ENCODE measurements around the gene CARM1.

GRCh38 chr19:10923260-10924112 lies 52.1 kb downstream of the CARM1 start:
- no peak for TF ChIP-seq NPAS2 (CRISPR knock-in tag; IDR thresholded peaks at IDR 0.05; ENCODE audit: borderline replicate concordance)
- TF ChIP-seq, protein P1, sequence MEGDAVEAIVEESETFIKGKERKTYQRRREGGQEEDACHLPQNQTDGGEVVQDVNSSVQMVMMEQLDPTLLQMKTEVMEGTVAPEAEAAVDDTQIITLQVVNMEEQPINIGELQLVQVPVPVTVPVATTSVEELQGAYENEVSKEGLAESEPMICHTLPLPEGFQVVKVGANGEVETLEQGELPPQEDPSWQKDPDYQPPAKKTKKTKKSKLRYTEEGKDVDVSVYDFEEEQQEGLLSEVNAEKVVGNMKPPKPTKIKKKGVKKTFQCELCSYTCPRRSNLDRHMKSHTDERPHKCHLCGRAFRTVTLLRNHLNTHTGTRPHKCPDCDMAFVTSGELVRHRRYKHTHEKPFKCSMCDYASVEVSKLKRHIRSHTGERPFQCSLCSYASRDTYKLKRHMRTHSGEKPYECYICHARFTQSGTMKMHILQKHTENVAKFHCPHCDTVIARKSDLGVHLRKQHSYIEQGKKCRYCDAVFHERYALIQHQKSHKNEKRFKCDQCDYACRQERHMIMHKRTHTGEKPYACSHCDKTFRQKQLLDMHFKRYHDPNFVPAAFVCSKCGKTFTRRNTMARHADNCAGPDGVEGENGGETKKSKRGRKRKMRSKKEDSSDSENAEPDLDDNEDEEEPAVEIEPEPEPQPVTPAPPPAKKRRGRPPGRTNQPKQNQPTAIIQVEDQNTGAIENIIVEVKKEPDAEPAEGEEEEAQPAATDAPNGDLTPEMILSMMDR (IDR thresholded peaks at IDR 0.05): no peak
- TF ChIP-seq POLR2A (IDR thresholded peaks at IDR 0.05; ENCODE audit: low read length): no peak
- TF ChIP-seq POLR2AphosphoS2 (conservative IDR thresholded peaks at IDR 0.05; ENCODE audit: low read length): no peak
- no peak for TF ChIP-seq TP53 (CRISPR knock-in tag; IDR thresholded peaks at IDR 0.05)

All from A549 (cell line).